ENCODE measurements around the gene FARP1. TPM values are rescaled to one million over a fixed set of nuclear protein-coding genes. Genes with fewer than 3 reads are reported as not detected.

FARP1 gene
- total and polyA plus RNA-seq, 10 of the 15 experiments (the other 5 are each of a cell fraction or from before 2014, with no cell fraction given): 0.17 to 6.9 (median 0.68) TPM

DNA sequence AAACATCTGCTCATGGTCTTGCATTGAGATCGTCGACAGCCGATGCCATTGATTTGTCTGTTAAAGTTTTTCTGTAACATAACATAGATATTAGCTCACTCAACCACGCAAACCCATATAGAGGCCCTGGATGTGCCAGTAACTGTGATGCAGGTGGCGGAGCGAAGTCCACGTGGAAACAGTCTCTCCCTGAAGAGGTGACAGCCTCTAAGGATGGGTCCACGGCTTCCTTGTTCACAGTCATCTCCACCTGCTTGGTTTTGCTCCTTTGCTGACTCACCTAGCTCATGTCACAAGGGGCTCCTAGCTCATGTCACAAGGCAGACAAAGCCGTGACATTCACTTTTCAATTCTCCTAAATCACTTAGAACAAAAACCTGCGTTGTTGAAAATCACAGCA lies 42.4 kb upstream of the FARP1 start:
- Histone ChIP-seq H3K27ac (ENCODE audit: control insufficient read depth, insufficient read depth) (no peak overlapping the region), H2AFZ (ENCODE audit: control insufficient read depth, low read depth, low read length) (no peak overlapping the region), H3K79me2 (ENCODE audit: control insufficient read depth, insufficient read depth, low read length) (no peaks in the 10 kb centered on the region), H3K4me1 (ENCODE audit: control insufficient read depth, insufficient read depth, low read length) (no peaks in the 10 kb centered on the region), H3K9me3 (replicated peaks; ENCODE audit: control insufficient read depth, insufficient read depth, low read length) (no peaks in the 10 kb centered on the region), H3K4me2 (ENCODE audit: control insufficient read depth, insufficient read depth) (no peak overlapping the region), H3K27me3 (replicated peaks in 1 of 2; ENCODE audit: control insufficient read depth in 2 of 2, insufficient read depth in 2 of 2, low read length in 1 of 2) (no peaks in the 10 kb centered on the region; a peak in 1 of 4 replicates), H3K9ac (ENCODE audit: control insufficient read depth, insufficient read depth, low read length) (no peak overlapping the region), H3K36me3 (ENCODE audit: control insufficient read depth in 2 of 2, insufficient read depth in 2 of 2, low read length in 1 of 2) (no peaks in the 10 kb centered on the region), H3K4me3 (no peak overlapping the region), H4K20me1 (ENCODE audit: control insufficient read depth, insufficient read depth) (no peaks in the 10 kb centered on the region)
- ChIA-PET RAD21 (ENCODE audit: unreplicated experiment) (no interaction called here), POLR2A (no interaction called here), SMC1A (ENCODE audit: uncharacterized antibody, unreplicated experiment) (interaction anchor here (1.5 kb wide), 1 partner anchor 9 kb away, joined by 5 read pairs; no protein-coding TSS in a partner anchor), CTCF (interaction anchor here (0.7 kb wide), 1 partner anchor 134 kb away, joined by 3 read pairs; no protein-coding TSS in a partner anchor)
- no peak for DNase-seq (ENCODE audit: low read depth, low spot score)
- no TSS peak for BruUV-seq (replicated peaks)
- ATAC-seq: no peak
- WGBS (ENCODE audit: insufficient coverage, insufficient replicate concordance, low lambda C conversion rate, missing lambda C conversion rate): 30% methylated on average over 10 of the region's 10 CpGs
- FAIRE-seq: no peak
- intact Hi-C loops (cut with micrococcal nuclease; ENCODE audit: unreplicated experiment) (no loop called here), in situ Hi-C loops (cut with MboI) (no loop called here)
- TF ChIP-seq CEBPB (IDR thresholded peaks at IDR 0.05; ENCODE audit: borderline replicate concordance in 1 of 2, low read depth in 2 of 2, low read length in 2 of 2): no peak
- TF ChIP-seq ZNF217 (IDR thresholded peaks at IDR 0.05): no peak
- no peak for TF ChIP-seq TAF1 (IDR thresholded peaks at IDR 0.05; ENCODE audit: borderline replicate concordance, low read depth, low read length)
- no peak for TF ChIP-seq E4F1 (IDR thresholded peaks at IDR 0.05; ENCODE audit: borderline replicate concordance, partially characterized antibody)
- TF ChIP-seq, protein P1, sequence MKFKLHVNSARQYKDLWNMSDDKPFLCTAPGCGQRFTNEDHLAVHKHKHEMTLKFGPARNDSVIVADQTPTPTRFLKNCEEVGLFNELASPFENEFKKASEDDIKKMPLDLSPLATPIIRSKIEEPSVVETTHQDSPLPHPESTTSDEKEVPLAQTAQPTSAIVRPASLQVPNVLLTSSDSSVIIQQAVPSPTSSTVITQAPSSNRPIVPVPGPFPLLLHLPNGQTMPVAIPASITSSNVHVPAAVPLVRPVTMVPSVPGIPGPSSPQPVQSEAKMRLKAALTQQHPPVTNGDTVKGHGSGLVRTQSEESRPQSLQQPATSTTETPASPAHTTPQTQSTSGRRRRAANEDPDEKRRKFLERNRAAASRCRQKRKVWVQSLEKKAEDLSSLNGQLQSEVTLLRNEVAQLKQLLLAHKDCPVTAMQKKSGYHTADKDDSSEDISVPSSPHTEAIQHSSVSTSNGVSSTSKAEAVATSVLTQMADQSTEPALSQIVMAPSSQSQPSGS (IDR thresholded peaks at IDR 0.05; ENCODE audit: low read length): no peak
- TF ChIP-seq NFXL1 (IDR thresholded peaks at IDR 0.05; ENCODE audit: borderline replicate concordance): no peak
- no peak for TF ChIP-seq PAX8 (IDR thresholded peaks at IDR 0.05)
- no peak for TF ChIP-seq JUNB (IDR thresholded peaks at IDR 0.05)
